ENCODE data around the gene ACTL8.

Gene ACTL8

DNA sequence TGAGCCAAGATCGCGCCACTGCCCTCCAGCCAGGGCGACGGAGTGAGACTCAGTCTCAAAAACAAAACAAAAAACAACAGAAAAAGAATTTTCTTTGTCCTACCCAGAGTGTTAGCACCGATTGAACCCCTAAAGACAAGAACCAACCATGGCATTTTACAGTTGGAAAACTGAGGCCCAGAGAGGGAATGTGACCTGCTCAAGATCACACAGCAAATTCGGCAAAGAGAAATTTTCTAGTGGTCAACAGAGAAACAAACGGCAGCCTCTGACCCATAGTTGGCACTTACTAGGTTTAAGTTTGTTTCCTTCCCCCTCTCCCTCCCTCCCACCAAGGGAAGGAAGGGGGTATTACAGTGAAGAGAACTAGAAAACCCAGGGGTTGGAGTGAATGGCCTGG lies 20.5 kb upstream of the ACTL8 start:
- TF ChIP-seq, protein P1, sequence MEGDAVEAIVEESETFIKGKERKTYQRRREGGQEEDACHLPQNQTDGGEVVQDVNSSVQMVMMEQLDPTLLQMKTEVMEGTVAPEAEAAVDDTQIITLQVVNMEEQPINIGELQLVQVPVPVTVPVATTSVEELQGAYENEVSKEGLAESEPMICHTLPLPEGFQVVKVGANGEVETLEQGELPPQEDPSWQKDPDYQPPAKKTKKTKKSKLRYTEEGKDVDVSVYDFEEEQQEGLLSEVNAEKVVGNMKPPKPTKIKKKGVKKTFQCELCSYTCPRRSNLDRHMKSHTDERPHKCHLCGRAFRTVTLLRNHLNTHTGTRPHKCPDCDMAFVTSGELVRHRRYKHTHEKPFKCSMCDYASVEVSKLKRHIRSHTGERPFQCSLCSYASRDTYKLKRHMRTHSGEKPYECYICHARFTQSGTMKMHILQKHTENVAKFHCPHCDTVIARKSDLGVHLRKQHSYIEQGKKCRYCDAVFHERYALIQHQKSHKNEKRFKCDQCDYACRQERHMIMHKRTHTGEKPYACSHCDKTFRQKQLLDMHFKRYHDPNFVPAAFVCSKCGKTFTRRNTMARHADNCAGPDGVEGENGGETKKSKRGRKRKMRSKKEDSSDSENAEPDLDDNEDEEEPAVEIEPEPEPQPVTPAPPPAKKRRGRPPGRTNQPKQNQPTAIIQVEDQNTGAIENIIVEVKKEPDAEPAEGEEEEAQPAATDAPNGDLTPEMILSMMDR (IDR thresholded peaks at IDR 0.05; ENCODE audit: extremely low read depth, missing control alignments): no peak
- DNase-seq (ENCODE audit: low spot score): no peak

DNA sequence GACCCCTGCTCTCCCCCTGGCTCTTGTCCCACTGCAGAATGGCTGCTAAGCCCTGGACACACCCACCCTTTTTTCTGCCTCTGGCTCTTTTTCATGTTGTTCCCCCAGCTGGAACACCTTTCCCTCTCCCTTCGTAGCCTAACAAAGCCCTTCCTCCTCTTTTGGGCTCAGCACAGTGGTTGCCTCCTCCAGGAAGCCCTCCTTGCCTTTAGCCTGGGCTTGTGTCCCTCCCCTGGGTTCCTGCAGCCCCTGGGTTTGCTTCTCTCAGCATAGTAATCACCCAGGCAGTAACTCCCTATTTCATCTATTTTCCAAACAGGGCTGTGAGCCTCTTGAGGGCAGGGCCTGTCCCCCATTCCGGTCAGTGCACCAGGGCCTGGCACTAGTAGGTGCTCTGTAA lies 19.8 kb upstream of the ACTL8 start:
- DNase-seq (ENCODE audit: low spot score): no peak
- TF ChIP-seq, protein P1 (IDR thresholded peaks at IDR 0.05; ENCODE audit: extremely low read depth, missing control alignments): no peak

GRCh38 chr1:17735793-17736192 lies 19.3 kb upstream of the ACTL8 start:
- TF ChIP-seq, protein P1 (IDR thresholded peaks at IDR 0.05; ENCODE audit: extremely low read depth, missing control alignments): no peak
- DNase-seq (ENCODE audit: low spot score): no peak

GRCh38 chr1:17736625-17737024 lies 18.5 kb upstream of the ACTL8 start:
- TF ChIP-seq, protein P1 (IDR thresholded peaks at IDR 0.05; ENCODE audit: extremely low read depth, missing control alignments): no peak
- no peak for DNase-seq (ENCODE audit: low spot score)

GRCh38 chr1:17739050-17739449 lies 16.1 kb upstream of the ACTL8 start:
- no peak for DNase-seq (ENCODE audit: low spot score)
- TF ChIP-seq, protein P1 (IDR thresholded peaks at IDR 0.05; ENCODE audit: extremely low read depth, missing control alignments): no peak

- no peak for DNase-seq (ENCODE audit: low spot score)
Observed at GRCh38 chr1:17741052-17741451, 14.1 kb upstream of the ACTL8 start.

DNA sequence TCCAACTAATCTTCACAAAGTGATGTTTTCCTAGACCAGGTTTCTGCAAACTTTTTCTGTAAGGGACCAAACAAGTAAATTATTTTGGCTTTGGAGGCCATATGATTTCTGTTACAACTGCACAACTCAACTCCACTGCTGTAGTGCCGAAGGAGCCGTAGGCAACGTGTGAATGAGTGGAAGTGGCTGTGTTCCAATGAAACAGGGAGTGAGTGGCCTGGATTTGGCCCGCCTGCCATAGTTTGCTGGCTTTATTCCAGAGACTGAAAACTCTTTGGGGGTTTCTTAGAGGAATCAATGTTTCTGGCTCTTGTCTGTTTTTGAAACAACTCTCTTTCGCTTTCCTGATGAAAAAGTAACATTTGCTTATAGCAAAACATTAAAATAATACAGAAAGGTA lies 12.6 kb upstream of the ACTL8 start:
- TF ChIP-seq, protein P1 (IDR thresholded peaks at IDR 0.05; ENCODE audit: extremely low read depth, missing control alignments): no peak
- DNase-seq (ENCODE audit: low spot score): no peak

More at GRCh38 chr1:17741052-17741451, 14.1 kb upstream of the ACTL8 start:
- TF ChIP-seq, protein P1 (IDR thresholded peaks at IDR 0.05; ENCODE audit: extremely low read depth, missing control alignments): no peak

Measured in GM20000 (cell line).